GM04504 (cell line): Measurements from ENCODE around the gene SCARB2.
"Not testable (repeated sequence)": the region's sequence is repeated elsewhere in the genome, so short reads cannot be mapped to it uniquely, and the experiment has no call there.

ENCODE experiments used
- DNase-seq: peaks from one replicate; pipeline ENCODE4 v3.0.0-alpha.2; 2012; ENCODE audit warnings: low read depth

SCARB2 gene

GRCh38 chr4:76213415-76214176 is at the start of gene SCARB2:
Gene SCARB2 (minus strand): TSS chr4:76213824. CDS start chr4:76213543, 281 bp downstream.
- peak; percentile 77 for DNase-seq

GRCh38 chr4:76260571-76260970 is 46.9 kb upstream of the SCARB2 start:
- no peak for DNase-seq

GRCh38 chr4:76257824-76258223 is 44.2 kb upstream of the SCARB2 start:
- DNase-seq = no peak

GRCh38 chr4:76256968-76257367 is 43.3 kb upstream of the SCARB2 start:
- DNase-seq = no peak

- no peak for DNase-seq
Observed at GRCh38 chr4:76256032-76256431, 42.4 kb upstream of the SCARB2 start.

GRCh38 chr4:76253511-76253910 is 39.9 kb upstream of the SCARB2 start:
- DNase-seq = no peak

- DNase-seq = no peak
Observed at GRCh38 chr4:76252271-76252653, 38.6 kb upstream of the SCARB2 start.

GRCh38 chr4:76251441-76252270 is 38.0 kb upstream of the SCARB2 start, which contains the start of gene FAM47E:
Gene FAM47E (plus strand): TSS chr4:76251721. CDS start chr4:76251747, 26 bp downstream.
- DNase-seq = peak; percentile 16

- DNase-seq = no peak
Observed at GRCh38 chr4:76250962-76251361, 37.3 kb upstream of the SCARB2 start.

- no peak for DNase-seq
Observed at GRCh38 chr4:76246852-76247251, 33.2 kb upstream of the SCARB2 start.

- no peak for DNase-seq
Observed at GRCh38 chr4:76246025-76246424, 32.4 kb upstream of the SCARB2 start.

- not testable (repeated sequence) for DNase-seq
Observed at GRCh38 chr4:76243877-76244276, 30.3 kb upstream of the SCARB2 start.

GRCh38 chr4:76240236-76240635 is 26.6 kb upstream of the SCARB2 start:
- no peak for DNase-seq

GRCh38 chr4:76238701-76239100 is 25.1 kb upstream of the SCARB2 start:
- no peak for DNase-seq

- no peak for DNase-seq
Observed at GRCh38 chr4:76238236-76238635, 24.6 kb upstream of the SCARB2 start.

GRCh38 chr4:76235915-76236314 is 22.3 kb upstream of the SCARB2 start:
- no peak for DNase-seq

GRCh38 chr4:76235407-76235806 is 21.8 kb upstream of the SCARB2 start:
- DNase-seq = no peak

- no peak for DNase-seq
Observed at GRCh38 chr4:76234679-76235044, 21.0 kb upstream of the SCARB2 start.

- DNase-seq = no peak
Observed at GRCh38 chr4:76233967-76234678, 20.5 kb upstream of the SCARB2 start.

GRCh38 chr4:76233529-76233928 is 19.9 kb upstream of the SCARB2 start:
- no peak for DNase-seq

- DNase-seq = no peak
Observed at GRCh38 chr4:76233083-76233482, 19.5 kb upstream of the SCARB2 start.

- DNase-seq = no peak
Observed at GRCh38 chr4:76232681-76233080, 19.1 kb upstream of the SCARB2 start.

GRCh38 chr4:76226418-76226817 is 12.8 kb upstream of the SCARB2 start:
- DNase-seq = no peak
